ENCODE results near the gene PRG2.

PRG2 gene

GRCh38 chr11:57358543-57358961 is 31.9 kb downstream of the PRG2 start:
- H3K4me1 ChIP-seq (ENCODE audit: control insufficient read depth in 1 of 2, insufficient read depth in 1 of 2, low read depth in 1 of 2, low read length in 1 of 2): peaks cover 0 to 6% of the 10 kb centered on the region in 2 experiments
- H3K36me3 ChIP-seq: no peaks in the 10 kb centered on the region
- TF ChIP-seq, protein P1, sequence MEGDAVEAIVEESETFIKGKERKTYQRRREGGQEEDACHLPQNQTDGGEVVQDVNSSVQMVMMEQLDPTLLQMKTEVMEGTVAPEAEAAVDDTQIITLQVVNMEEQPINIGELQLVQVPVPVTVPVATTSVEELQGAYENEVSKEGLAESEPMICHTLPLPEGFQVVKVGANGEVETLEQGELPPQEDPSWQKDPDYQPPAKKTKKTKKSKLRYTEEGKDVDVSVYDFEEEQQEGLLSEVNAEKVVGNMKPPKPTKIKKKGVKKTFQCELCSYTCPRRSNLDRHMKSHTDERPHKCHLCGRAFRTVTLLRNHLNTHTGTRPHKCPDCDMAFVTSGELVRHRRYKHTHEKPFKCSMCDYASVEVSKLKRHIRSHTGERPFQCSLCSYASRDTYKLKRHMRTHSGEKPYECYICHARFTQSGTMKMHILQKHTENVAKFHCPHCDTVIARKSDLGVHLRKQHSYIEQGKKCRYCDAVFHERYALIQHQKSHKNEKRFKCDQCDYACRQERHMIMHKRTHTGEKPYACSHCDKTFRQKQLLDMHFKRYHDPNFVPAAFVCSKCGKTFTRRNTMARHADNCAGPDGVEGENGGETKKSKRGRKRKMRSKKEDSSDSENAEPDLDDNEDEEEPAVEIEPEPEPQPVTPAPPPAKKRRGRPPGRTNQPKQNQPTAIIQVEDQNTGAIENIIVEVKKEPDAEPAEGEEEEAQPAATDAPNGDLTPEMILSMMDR (IDR thresholded peaks at IDR 0.05): no peak
- no peaks in the 10 kb centered on the region for H3K9me3 ChIP-seq
- no peaks in the 10 kb centered on the region for H3K27me3 ChIP-seq
- no peak overlapping the region for H3K27ac ChIP-seq
- no peak overlapping the region for H3K4me3 ChIP-seq (ENCODE audit: low read depth in 1 of 2, low read length in 1 of 2)

DNA sequence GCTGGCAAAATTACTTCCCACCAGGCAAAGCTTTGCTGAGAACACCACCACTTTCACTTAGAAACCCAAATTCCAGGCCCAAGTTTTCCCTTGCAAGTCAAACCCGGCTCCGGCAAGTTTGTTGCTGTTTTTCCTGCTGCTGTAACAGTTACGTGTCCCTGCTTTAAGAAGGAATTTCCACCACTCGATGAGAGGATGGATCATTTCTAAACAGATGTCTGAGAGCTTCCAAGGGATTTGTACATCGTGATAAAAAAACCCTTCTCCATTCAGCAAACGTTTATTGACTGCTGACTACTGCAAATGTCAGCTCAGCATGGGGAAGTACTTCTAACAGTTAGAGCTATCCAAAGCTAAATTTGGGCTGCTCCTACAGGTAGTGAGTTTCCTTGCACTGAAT is 32.6 kb downstream of the PRG2 start:
- no peak overlapping the region for H3K27ac ChIP-seq
- H3K27me3 ChIP-seq: no peaks in the 10 kb centered on the region
- H3K4me3 ChIP-seq (ENCODE audit: low read depth in 1 of 2, low read length in 1 of 2): no peak overlapping the region
- peaks cover 0 to 6% of the 10 kb centered on the region in 2 experiments for H3K4me1 ChIP-seq (ENCODE audit: control insufficient read depth in 1 of 2, insufficient read depth in 1 of 2, low read depth in 1 of 2, low read length in 1 of 2)
- no peaks in the 10 kb centered on the region for H3K9me3 ChIP-seq
- H3K36me3 ChIP-seq: no peaks in the 10 kb centered on the region
- TF ChIP-seq, protein P1 (IDR thresholded peaks at IDR 0.05): no peak

GRCh38 chr11:57357310-57357709 is 33.1 kb downstream of the PRG2 start:
- Histone ChIP-seq H3K27ac (no peak overlapping the region), H3K27me3 (no peaks in the 10 kb centered on the region), H3K4me3 (ENCODE audit: low read depth in 1 of 2, low read length in 1 of 2) (no peak overlapping the region), H3K36me3 (no peaks in the 10 kb centered on the region), H3K9me3 (no peaks in the 10 kb centered on the region), H3K4me1 (ENCODE audit: control insufficient read depth in 1 of 2, insufficient read depth in 1 of 2, low read depth in 1 of 2, low read length in 1 of 2) (peaks cover 0 to 6% of the 10 kb centered on the region in 2 experiments)
- TF ChIP-seq, protein P1 (IDR thresholded peaks at IDR 0.05): no peak

DNA sequence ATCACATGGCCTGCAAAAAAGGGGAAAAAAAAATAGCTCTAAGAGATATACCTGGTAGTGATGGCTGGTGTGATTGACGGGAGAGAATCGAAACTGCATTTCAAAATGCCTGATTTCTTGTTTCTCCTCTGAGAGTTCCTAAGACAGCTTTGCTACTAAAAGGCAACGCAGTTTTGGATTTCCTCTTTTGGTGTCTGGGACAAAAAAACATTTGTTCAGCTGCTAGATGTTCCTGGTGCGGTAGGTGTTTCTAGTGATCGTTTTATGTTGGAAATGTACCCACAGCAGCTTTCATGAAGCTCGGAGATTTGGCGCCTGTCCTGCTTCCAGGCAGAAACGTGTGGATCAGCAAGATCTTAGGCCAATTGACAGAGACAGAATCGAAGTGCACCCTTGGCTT is 34.2 kb downstream of the PRG2 start:
- Histone ChIP-seq H3K27me3 (no peaks in the 10 kb centered on the region), H3K27ac (no peak overlapping the region), H3K4me3 (ENCODE audit: low read depth in 1 of 2, low read length in 1 of 2) (no peak overlapping the region), H3K36me3 (no peaks in the 10 kb centered on the region), H3K4me1 (ENCODE audit: control insufficient read depth in 1 of 2, insufficient read depth in 1 of 2, low read depth in 1 of 2, low read length in 1 of 2) (peaks cover 0 to 6% of the 10 kb centered on the region in 2 experiments), H3K9me3 (no peaks in the 10 kb centered on the region)
- TF ChIP-seq, protein P1 (IDR thresholded peaks at IDR 0.05): no peak

- no peaks in the 10 kb centered on the region for H3K27me3 ChIP-seq
- H3K36me3 ChIP-seq: no peaks in the 10 kb centered on the region
- no peaks in the 10 kb centered on the region for H3K9me3 ChIP-seq
- TF ChIP-seq, protein P1 (IDR thresholded peaks at IDR 0.05): no peak
- no peak overlapping the region for H3K4me3 ChIP-seq (ENCODE audit: low read depth in 1 of 2, low read length in 1 of 2)
- peaks cover 0 to 8% of the 10 kb centered on the region in 2 experiments for H3K4me1 ChIP-seq (ENCODE audit: control insufficient read depth in 1 of 2, insufficient read depth in 1 of 2, low read depth in 1 of 2, low read length in 1 of 2)
- H3K27ac ChIP-seq: no peak overlapping the region
Observed at GRCh38 chr11:57354699-57355098, 35.8 kb downstream of the PRG2 start.

DNA sequence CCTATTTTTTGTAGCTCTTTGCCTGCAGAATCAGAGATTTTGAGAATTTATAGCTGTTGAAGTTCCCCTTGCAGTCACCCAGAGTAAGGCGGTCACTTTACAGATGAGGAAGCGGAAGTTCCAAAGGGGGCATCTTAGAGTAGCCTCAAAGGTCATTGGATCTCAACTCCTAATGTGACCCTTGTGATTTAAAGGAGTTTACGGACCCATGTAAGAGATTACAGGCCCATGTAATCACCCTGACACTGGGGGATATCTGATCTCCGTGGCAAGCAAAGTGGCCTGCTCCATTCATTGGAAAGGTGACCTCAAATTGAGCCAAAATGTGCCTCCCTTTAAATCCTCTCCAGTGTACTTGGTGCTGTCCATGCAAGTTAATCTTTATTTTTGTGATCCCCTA is 36.6 kb downstream of the PRG2 start:
- Histone ChIP-seq H3K27ac (no peak overlapping the region), H3K4me3 (ENCODE audit: low read depth in 1 of 2, low read length in 1 of 2) (no peak overlapping the region), H3K36me3 (no peaks in the 10 kb centered on the region), H3K4me1 (ENCODE audit: control insufficient read depth in 1 of 2, insufficient read depth in 1 of 2, low read depth in 1 of 2, low read length in 1 of 2) (peaks cover 0 to 8% of the 10 kb centered on the region in 2 experiments), H3K9me3 (no peaks in the 10 kb centered on the region), H3K27me3 (no peaks in the 10 kb centered on the region)
- TF ChIP-seq, protein P1 (IDR thresholded peaks at IDR 0.05): no peak

Measured in neutrophil (primary cell).